Panc1 (cell line): ENCODE results near the gene SLC38A1. TPM values are rescaled to one million over a fixed set of nuclear protein-coding genes. Genes with fewer than 3 reads are reported as not detected.

Source experiments
- ATAC-seq: fragments of 200-7000 bp; cut with Tn5 transposase; 2 replicates; pipeline ENCODE4 v1.9.1; 2020; ENCODE audit warnings: mild to moderate bottlenecking, moderate library complexity
- Bru-seq: library from RNA; stranded (reverse); fragments of 400-500 nt; gene quantifications from one replicate; lab custom pipeline; 2021; lab: Mats Ljungman, UMichigan
- BruChase-seq, 2 experiments: library from RNA; stranded (reverse); fragments of 400-500 nt; gene quantifications; one replicate each; lab custom pipeline; 2021; lab: Mats Ljungman, UMichigan
- BruUV-seq: library from RNA; stranded (reverse); fragments of 400-500 nt; replicated peaks from 2 replicates; lab custom pipeline; 2021; lab: Mats Ljungman, UMichigan
- CTCF ChIA-PET: fragments of 300-600 bp; sonication (Branson Sonifier 250); formaldehyde crosslinking; loops from one replicate; lab custom pipeline; 2022; ENCODE audit warnings: antibody characterized with exemption; lab: Charles Lee
- POLR2A ChIA-PET: fragments of 300-600 bp; sonication (Branson Sonifier 250); formaldehyde crosslinking; loops from one replicate; lab custom pipeline; 2022; ENCODE audit warnings: antibody characterized with exemption; lab: Charles Lee
- DNase-seq: peaks from one replicate; pipeline ENCODE4 v3.0.0-alpha.2; 2010; ENCODE audit warnings: low read depth, low spot score
- H3K27ac ChIP-seq: 2 replicates; pipeline ENCODE4 v1.5.1; 2011; ENCODE audit warnings: mild to moderate bottlenecking, low read length, inconsistent platforms
- H3K27me3 ChIP-seq: fragments of 200-500 bp; sonication (Bioruptor generic); 2 replicates; pipeline ENCODE4 v1.6.0; 2014; ENCODE audit warnings: low read length, inconsistent platforms; ENCODE audit not compliant: control insufficient read depth, insufficient read depth
- H3K36me3 ChIP-seq: fragments of 200-500 bp; sonication (Bioruptor generic); 2 replicates; pipeline ENCODE4 v1.5.1; 2014; ENCODE audit warnings: inconsistent platforms, mild to moderate bottlenecking, low read length, moderate library complexity; ENCODE audit not compliant: control insufficient read depth, insufficient read depth
- H3K4me1 ChIP-seq: 2 replicates; pipeline ENCODE4 v1.5.1; 2011; ENCODE audit warnings: inconsistent platforms, mild to moderate bottlenecking, low read length, moderate library complexity; ENCODE audit not compliant: control insufficient read depth, insufficient read depth
- H3K4me3 ChIP-seq, 2 experiments: 2 replicates each; pipeline ENCODE4 v1.5.1; 2011 to 2012; ENCODE audit warnings: low read depth in 2 of 2, low read length in 2 of 2, mild to moderate bottlenecking in 2 of 2, inconsistent platforms in 1 of 2, moderate library complexity in 1 of 2
- H3K9me3 ChIP-seq: fragments of 200-500 bp; sonication (Bioruptor generic); 2 replicates; pipeline ENCODE4 v1.5.1; 2014; ENCODE audit warnings: low read depth, mild to moderate bottlenecking, inconsistent platforms, low read length, moderate library complexity; ENCODE audit not compliant: control insufficient read depth, insufficient read depth
- CTCF ChIP-seq: fragments of 450-650 bp; IDR thresholded peaks from 2 replicates; pipeline ENCODE4 v1.5.1; 2017; ENCODE audit warnings: mild to moderate bottlenecking
- POLR2AphosphoS5 ChIP-seq: IDR thresholded peaks from 2 replicates; pipeline ENCODE4 v1.6.1; 2012; ENCODE audit warnings: mild to moderate bottlenecking, low read depth, low read length, moderate library complexity
- SIN3A ChIP-seq: IDR thresholded peaks from 2 replicates; pipeline ENCODE4 v1.6.1; 2012; ENCODE audit warnings: low read depth, mild to moderate bottlenecking, low read length, moderate library complexity, borderline replicate concordance; ENCODE audit not compliant: insufficient read depth
- TCF7L2 ChIP-seq: IDR thresholded peaks from 2 replicates; pipeline ENCODE4 v1.6.1; 2011; ENCODE audit warnings: mild to moderate bottlenecking, low read depth, low read length, inconsistent platforms
- in situ Hi-C: cut with HindIII; loops from 2 replicates; pipeline ENCODE4 v1.10.0; 2016; ENCODE audit warnings: low sequenced_read_pairs, low pct_unique_long_range_greater_than_20kb
- intact Hi-C: fragments of 100-400 bp; cut with micrococcal nuclease; formaldehyde crosslinking; loops from one replicate; pipeline ENCODE4 v1.10.0; 2022; ENCODE audit not compliant: unreplicated experiment
- long read RNA-seq: library from polyadenylated mRNA; unstranded; transcript quantifications from one replicate; pipeline ENCODE4 v2.0.0, GENCODE V29; 2021; ENCODE audit not compliant: unreplicated experiment
- polyA plus RNA-seq: library from polyadenylated mRNA; unstranded; fragments of >200 nt; gene quantifications from one replicate; pipeline ENCODE4 v1.2.1, GENCODE V29; 2012; ENCODE audit warnings: missing spikeins; ENCODE audit not compliant: insufficient read length
- total RNA-seq: library from RNA; stranded (reverse); gene quantifications from one replicate; pipeline ENCODE4 v1.2.1, GENCODE V29; 2021; ENCODE audit not compliant: unreplicated experiment
- TF ChIP-seq, protein P1 (sequence below), 2 experiments: IDR thresholded peaks; 2 replicates each; pipeline ENCODE4 v1.6.1; 2011 to 2012; ENCODE audit warnings: low read depth in 2 of 2, control low read depth in 1 of 2, low read length in 1 of 2, mild to moderate bottlenecking in 1 of 2, moderate library complexity in 1 of 2; ENCODE audit not compliant: insufficient read depth in 1 of 2

Gene SLC38A1
- 127 TPM for total RNA-seq
- 78.9 TPM for polyA plus RNA-seq
- Bru-seq, nascent RNA, result percentile 97 among the genes with signal in this experiment
- BruChase-seq, experiment 1, labeled RNA remaining after a 2-hour chase, result percentile 96 among the genes with signal in this experiment
- BruChase-seq, experiment 2, labeled RNA remaining after a 6-hour chase, result percentile 98 among the genes with signal in this experiment
- long read RNA-seq, full-length matches to known transcripts, result 142 of 258 reads
- long read RNA-seq, partial matches to known transcripts, result 18 of 258 reads
- long read RNA-seq, other reads (novel, unspliced or antisense), result 98 of 258 reads

GRCh38 chr12:46268583-46269428 lies at the start of gene SLC38A1:
Gene SLC38A1, minus strand, starts transcription at chr12:46269043. Its CDS starts 29,243 bp downstream, at chr12:46239800.
- ChIA-PET CTCF (no interaction called here), POLR2A (interaction anchor here (0.5 to 1.4 kb wide), 4 partner anchors 32 to 932 kb away, joined by 3 to 8 read pairs (median 3); no protein-coding TSS in a partner anchor)
- Histone ChIP-seq H3K27ac (peak within 1 kb of the TSS; percentile 99), H3K27me3 (no peaks in the 10 kb centered on the region), H3K4me1 (peaks cover 33% of the 10 kb centered on the region), H3K36me3 (peaks cover 7% of the 10 kb centered on the region; the same call in 1 of the 2 replicates), H3K4me3 (peak within 1 kb of the TSS; percentile 97 to 98), H3K9me3 (no peaks in the 10 kb centered on the region)
- intact Hi-C loops (loop anchor here (10.0 kb wide), 1 partner anchor 96 kb away; no protein-coding TSS in a partner anchor), in situ Hi-C loops (no loop called here)
- TF ChIP-seq SIN3A (0 out of 2 replicates have a peak, but pooled peaks have one; percentile 58), POLR2AphosphoS5 (peak; percentile 27; the same call in 1 of the 2 replicates), TCF7L2 (peak; percentile 34; the same call in 1 of the 2 replicates), CTCF (no peak)
- TF ChIP-seq, protein P1, sequence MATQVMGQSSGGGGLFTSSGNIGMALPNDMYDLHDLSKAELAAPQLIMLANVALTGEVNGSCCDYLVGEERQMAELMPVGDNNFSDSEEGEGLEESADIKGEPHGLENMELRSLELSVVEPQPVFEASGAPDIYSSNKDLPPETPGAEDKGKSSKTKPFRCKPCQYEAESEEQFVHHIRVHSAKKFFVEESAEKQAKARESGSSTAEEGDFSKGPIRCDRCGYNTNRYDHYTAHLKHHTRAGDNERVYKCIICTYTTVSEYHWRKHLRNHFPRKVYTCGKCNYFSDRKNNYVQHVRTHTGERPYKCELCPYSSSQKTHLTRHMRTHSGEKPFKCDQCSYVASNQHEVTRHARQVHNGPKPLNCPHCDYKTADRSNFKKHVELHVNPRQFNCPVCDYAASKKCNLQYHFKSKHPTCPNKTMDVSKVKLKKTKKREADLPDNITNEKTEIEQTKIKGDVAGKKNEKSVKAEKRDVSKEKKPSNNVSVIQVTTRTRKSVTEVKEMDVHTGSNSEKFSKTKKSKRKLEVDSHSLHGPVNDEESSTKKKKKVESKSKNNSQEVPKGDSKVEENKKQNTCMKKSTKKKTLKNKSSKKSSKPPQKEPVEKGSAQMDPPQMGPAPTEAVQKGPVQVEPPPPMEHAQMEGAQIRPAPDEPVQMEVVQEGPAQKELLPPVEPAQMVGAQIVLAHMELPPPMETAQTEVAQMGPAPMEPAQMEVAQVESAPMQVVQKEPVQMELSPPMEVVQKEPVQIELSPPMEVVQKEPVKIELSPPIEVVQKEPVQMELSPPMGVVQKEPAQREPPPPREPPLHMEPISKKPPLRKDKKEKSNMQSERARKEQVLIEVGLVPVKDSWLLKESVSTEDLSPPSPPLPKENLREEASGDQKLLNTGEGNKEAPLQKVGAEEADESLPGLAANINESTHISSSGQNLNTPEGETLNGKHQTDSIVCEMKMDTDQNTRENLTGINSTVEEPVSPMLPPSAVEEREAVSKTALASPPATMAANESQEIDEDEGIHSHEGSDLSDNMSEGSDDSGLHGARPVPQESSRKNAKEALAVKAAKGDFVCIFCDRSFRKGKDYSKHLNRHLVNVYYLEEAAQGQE (IDR thresholded peaks at IDR 0.05; ENCODE audit: insufficient read depth in 1 of 2, low read depth in 2 of 2, low read length in 1 of 2), result peak in 1 of 2 experiments; percentile 54; a peak in 1 of 4 replicates
- no TSS peak for BruUV-seq
- ATAC-seq (peak; percentile 85), DNase-seq (no peak)

- DNase-seq, result no peak
- Histone ChIP-seq H3K27ac (no peak overlapping the region), H3K4me3 (no peak overlapping the region), H3K27me3 (no peaks in the 10 kb centered on the region), H3K36me3 (no peaks in the 10 kb centered on the region), H3K9me3 (0 out of 2 replicates have a peak, but pooled peaks cover 3% of the 10 kb centered on the region), H3K4me1 (no peaks in the 10 kb centered on the region)
- POLR2A ChIA-PET, result no interaction called here
- in situ Hi-C loops (no loop called here), intact Hi-C loops (no loop called here)
- no TSS peak for BruUV-seq
- TF ChIP-seq SIN3A (no peak), TCF7L2 (no peak), POLR2AphosphoS5 (no peak), CTCF (no peak)
- TF ChIP-seq, protein P1 (IDR thresholded peaks at IDR 0.05; ENCODE audit: insufficient read depth in 1 of 2, low read depth in 2 of 2, low read length in 1 of 2), result no peak
- CTCF ChIA-PET, result no interaction called here
- no peak for ATAC-seq
Measured at GRCh38 chr12:46318037-46318436, 49.2 kb upstream of the SLC38A1 start.
